RCC 7860 (cell line): ENCODE measurements around the gene SLC19A2.

ENCODE experiments used
- DNase-seq: peaks from one replicate; pipeline ENCODE4 v3.0.0-alpha.2; 2015; ENCODE audit warnings: low spot score
- FAIRE-seq: peaks from 2 replicates; lab custom pipeline; 2012; peaks lifted over from hg19 to GRCh38; lab: Jason Lieb, UNC

SLC19A2 gene

DNA sequence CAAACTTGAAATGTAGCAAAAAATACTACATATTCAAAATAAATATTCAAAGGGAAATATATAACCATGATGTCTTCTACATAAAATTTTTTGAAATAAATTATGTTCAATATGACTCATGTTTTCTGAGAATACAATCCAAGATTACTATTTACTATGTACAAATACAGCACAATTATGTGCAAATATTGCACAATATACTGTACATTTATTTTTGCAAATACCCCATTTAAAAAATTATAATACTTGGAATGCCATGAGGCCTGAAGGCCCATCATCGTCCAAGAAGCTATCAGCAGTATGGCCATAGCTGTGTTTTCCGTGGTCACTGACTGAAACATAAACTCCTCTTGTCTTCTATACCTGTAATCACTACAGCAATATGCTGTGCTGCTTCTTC lies 70.8 kb downstream of the SLC19A2 start:
- DNase-seq (no peak), FAIRE-seq (no peak)
